ENCODE results near the gene DAD1. TPM values are rescaled to one million over a fixed set of nuclear protein-coding genes. Genes with fewer than 3 reads are reported as not detected.
A peak's percentile ranks its signal among the peaks of the same experiment; 100 is the strongest.

The DAD1 gene
- total RNA-seq, 2 experiments from 2014 or later, result 117 to 154 TPM

GRCh38 chr14:22549324-22549962 lies 39.6 kb downstream of the DAD1 start:
- Histone ChIP-seq H3K79me2 (ENCODE audit: insufficient read depth, low read depth, low read length) (no peaks in the 10 kb centered on the region), H3K9me2 (ENCODE audit: insufficient read depth, low read length) (no peaks in the 10 kb centered on the region), H3K4me3 (ENCODE audit: low read depth, low read length, poor library complexity, severe bottlenecking) (peak overlapping the region; percentile 4), H3K4me2 (ENCODE audit: low read length) (peak overlapping the region; percentile 45), H2AFZ (ENCODE audit: low read length) (peak overlapping the region; percentile 30; the same call in 1 of the 2 replicates), H3K36me3 (ENCODE audit: insufficient read depth, low read length) (peaks cover 48% of the 10 kb centered on the region), H3K4me1 (ENCODE audit: insufficient read depth, low read length, poor library complexity, severe bottlenecking) (peaks cover 83% of the 10 kb centered on the region), H3K27ac (ENCODE audit: low read depth, low read length, poor library complexity, severe bottlenecking) (peak overlapping the region; percentile 97), H4K20me1 (ENCODE audit: insufficient read depth, low read length) (no peaks in the 10 kb centered on the region), H3K9me3 (ENCODE audit: low read length) (no peaks in the 10 kb centered on the region)
- TF ChIP-seq CTCF (conservative IDR thresholded peaks at IDR 0.05; ENCODE audit: low read length) (no peak), EZH2phosphoT487 (IDR thresholded peaks at IDR 0.05; ENCODE audit: borderline replicate concordance, low read depth, low read length) (no peak)
- CTCF ChIA-PET (ENCODE audit: unreplicated experiment), result interaction anchor here (1.8 kb wide), 1 partner anchor 78 kb away, joined by 8 read pairs; no protein-coding TSS in a partner anchor
- POLR2A ChIA-PET, result interaction anchor here (0.9 to 1.2 kb wide), 3 partner anchors 12 to 46 kb away, joined by 3 to 4 read pairs (median 3); no protein-coding TSS in a partner anchor
- intact Hi-C loops (cut with micrococcal nuclease; ENCODE audit: unreplicated experiment), result no loop called here
- BruUV-seq (replicated peaks), result no TSS peak
- no peak for DNase-seq (ENCODE audit: low spot score)

- DNase-seq (ENCODE audit: low spot score), result no peak
- no peak overlapping the region for H3K4me2 ChIP-seq (ENCODE audit: low read length)
- H3K27ac ChIP-seq (ENCODE audit: low read depth, low read length, poor library complexity, severe bottlenecking), result no peak overlapping the region
- peaks cover 73% of the 10 kb centered on the region for H3K4me1 ChIP-seq (ENCODE audit: insufficient read depth, low read length, poor library complexity, severe bottlenecking)
- H2AFZ ChIP-seq (ENCODE audit: low read length), result no peak overlapping the region
- POLR2A ChIA-PET, result interaction anchor here (0.6 to 1.3 kb wide), 4 partner anchors 13 to 71 kb away, joined by 3 to 5 read pairs (median 4); no protein-coding TSS in a partner anchor
- TF ChIP-seq CTCF (conservative IDR thresholded peaks at IDR 0.05; ENCODE audit: low read length), result no peak
- no peak for TF ChIP-seq EZH2phosphoT487 (IDR thresholded peaks at IDR 0.05; ENCODE audit: borderline replicate concordance, low read depth, low read length)
- H4K20me1 ChIP-seq (ENCODE audit: insufficient read depth, low read length), result no peaks in the 10 kb centered on the region
- CTCF ChIA-PET (ENCODE audit: unreplicated experiment), result interaction anchor here (0.6 to 0.9 kb wide), 2 partner anchors 68 to 126 kb away, joined by 3 read pairs; no protein-coding TSS in a partner anchor
- H3K9me3 ChIP-seq (ENCODE audit: low read length), result no peaks in the 10 kb centered on the region
- intact Hi-C loops (cut with micrococcal nuclease; ENCODE audit: unreplicated experiment), result no loop called here
- no peaks in the 10 kb centered on the region for H3K9me2 ChIP-seq (ENCODE audit: insufficient read depth, low read length)
- peaks cover 42% of the 10 kb centered on the region for H3K36me3 ChIP-seq (ENCODE audit: insufficient read depth, low read length)
- H3K79me2 ChIP-seq (ENCODE audit: insufficient read depth, low read depth, low read length), result no peaks in the 10 kb centered on the region
- H3K4me3 ChIP-seq (ENCODE audit: low read depth, low read length, poor library complexity, severe bottlenecking), result no peak overlapping the region
- no TSS peak for BruUV-seq (replicated peaks)
These were observed 40.9 kb downstream of the DAD1 start for GRCh38 chr14:22547948-22548750.

Measured in OCI-LY7 (cell line).